AG04449 (cell line): Measurements from ENCODE around the gene ST13.
"Not testable (repeated sequence)": the region's sequence is repeated elsewhere in the genome, so short reads cannot be mapped to it uniquely, and the experiment has no call there.

Source experiments
- CTCF ChIA-PET: fragments of 350-600 bp; formaldehyde crosslinking; extraction: SDS; loops from one replicate; lab custom pipeline; 2021; ENCODE audit warnings: antibody characterized with exemption; lab: Yijun Ruan, JAX
- POLR2A ChIA-PET: fragments of 400-600, 350-600 bp; formaldehyde crosslinking; extraction: SDS; loops from one replicate; lab custom pipeline; 2020; ENCODE audit warnings: antibody characterized with exemption, inconsistent platforms; lab: Yijun Ruan, JAX
- DNase-seq: peaks from one replicate; pipeline ENCODE4 v3.0.0-alpha.2; 2010; ENCODE audit warnings: low read depth, low spot score
- H3K4me3 ChIP-seq: 2 replicates; pipeline ENCODE4 v1.5.1; 2011; ENCODE audit warnings: low read depth, mild to moderate bottlenecking, control low read depth, low read length
- TF ChIP-seq, protein P1 (sequence below): IDR thresholded peaks from one replicate; pipeline ENCODE4 v1.5.1; 2011; ENCODE audit warnings: mild to moderate bottlenecking, moderate library complexity, low read length, control low read depth, inconsistent platforms; ENCODE audit not compliant: insufficient read depth; ENCODE audit errors: missing control alignments

ST13 gene

DNA sequence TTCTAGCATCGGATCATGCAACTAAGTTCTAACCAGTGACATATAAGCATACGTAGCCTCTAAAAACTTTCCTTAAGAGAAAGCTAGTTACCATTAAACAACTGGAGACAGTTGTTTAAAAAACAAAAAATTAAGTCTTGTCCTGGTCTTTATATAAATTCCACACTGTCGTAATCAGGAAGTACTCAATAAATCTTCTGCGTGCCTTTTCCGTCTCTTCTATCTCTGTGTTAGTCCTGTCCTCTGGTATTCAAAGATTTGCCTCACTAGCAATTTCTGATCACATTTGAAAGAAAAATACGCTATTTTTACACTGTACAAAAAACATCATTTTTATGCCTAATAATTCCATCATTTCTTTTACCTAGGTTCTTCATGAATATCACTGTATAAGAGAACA lies 27.3 kb downstream of the ST13 start:
- ChIA-PET CTCF (interaction anchor here (1.0 to 1.2 kb wide), 2 partner anchors 70 to 146 kb away, joined by 3 read pairs; no protein-coding TSS in a partner anchor), POLR2A (no interaction called here)
- no peak for DNase-seq
- TF ChIP-seq, protein P1, sequence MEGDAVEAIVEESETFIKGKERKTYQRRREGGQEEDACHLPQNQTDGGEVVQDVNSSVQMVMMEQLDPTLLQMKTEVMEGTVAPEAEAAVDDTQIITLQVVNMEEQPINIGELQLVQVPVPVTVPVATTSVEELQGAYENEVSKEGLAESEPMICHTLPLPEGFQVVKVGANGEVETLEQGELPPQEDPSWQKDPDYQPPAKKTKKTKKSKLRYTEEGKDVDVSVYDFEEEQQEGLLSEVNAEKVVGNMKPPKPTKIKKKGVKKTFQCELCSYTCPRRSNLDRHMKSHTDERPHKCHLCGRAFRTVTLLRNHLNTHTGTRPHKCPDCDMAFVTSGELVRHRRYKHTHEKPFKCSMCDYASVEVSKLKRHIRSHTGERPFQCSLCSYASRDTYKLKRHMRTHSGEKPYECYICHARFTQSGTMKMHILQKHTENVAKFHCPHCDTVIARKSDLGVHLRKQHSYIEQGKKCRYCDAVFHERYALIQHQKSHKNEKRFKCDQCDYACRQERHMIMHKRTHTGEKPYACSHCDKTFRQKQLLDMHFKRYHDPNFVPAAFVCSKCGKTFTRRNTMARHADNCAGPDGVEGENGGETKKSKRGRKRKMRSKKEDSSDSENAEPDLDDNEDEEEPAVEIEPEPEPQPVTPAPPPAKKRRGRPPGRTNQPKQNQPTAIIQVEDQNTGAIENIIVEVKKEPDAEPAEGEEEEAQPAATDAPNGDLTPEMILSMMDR: no peak
- no peak overlapping the region for H3K4me3 ChIP-seq

DNA sequence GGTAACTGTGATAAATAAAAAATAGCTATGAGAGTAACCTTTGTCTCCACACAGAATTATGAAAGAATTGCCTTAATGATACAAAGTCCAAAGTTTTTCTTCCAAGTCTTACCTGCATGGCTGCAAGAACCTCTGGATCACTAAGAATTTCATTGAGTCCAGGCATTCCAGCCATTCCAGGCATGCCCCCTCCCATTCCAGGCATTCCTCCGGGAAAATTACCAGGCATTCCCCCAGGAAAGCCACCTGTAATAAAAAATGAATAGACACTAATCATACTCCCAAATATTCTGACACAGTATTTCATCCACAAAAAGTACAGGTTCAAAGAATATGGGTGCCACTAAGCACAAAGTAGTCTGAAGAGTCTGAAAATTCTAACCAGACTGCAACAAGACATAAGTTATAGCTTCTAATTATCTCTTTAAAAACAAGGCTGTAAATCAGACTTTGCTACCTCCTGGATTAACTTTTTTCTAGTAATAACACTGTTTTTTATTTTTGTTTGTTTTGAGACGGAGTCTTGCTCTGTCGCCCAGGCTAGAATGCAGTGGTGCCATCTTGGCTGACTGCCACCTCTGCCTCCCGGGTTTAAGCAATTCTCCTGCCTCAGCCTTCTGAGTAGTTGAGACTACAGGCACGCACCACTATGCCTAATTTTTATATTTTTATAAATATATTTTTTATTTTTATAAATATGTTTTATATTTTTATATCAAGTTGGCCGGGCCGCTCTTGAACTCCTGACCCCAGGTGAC lies 29.3 kb downstream of the ST13 start:
- POLR2A ChIA-PET: no interaction called here
- TF ChIP-seq, protein P1: no peak
- no peak overlapping the region for H3K4me3 ChIP-seq
- DNase-seq: no peak
- CTCF ChIA-PET: interaction anchor here (1.5 kb wide), 1 partner anchor 390 kb away, joined by 5 read pairs; no protein-coding TSS in a partner anchor

DNA sequence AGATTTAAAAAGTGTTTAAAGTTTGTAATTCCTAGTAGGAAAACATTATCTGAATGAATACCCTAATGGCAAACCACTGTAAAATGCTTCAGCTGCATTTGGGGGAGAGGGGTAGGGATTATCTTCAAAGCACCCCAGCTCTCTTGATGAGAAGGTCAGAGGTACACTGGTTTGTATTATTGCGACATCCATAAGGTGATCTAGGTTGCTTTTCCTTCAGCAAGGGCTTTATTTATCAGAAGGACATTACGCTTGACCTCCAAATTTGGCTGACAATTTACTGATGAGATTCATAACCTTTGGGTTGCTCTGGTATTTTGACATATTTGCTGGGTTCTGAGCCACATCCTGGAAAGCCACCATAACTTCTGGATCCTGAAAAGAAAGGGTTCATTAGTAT lies 30.1 kb downstream of the ST13 start:
- DNase-seq, H3K4me3 ChIP-seq, CTCF ChIA-PET, POLR2A ChIA-PET: not testable (repeated sequence)

DNA sequence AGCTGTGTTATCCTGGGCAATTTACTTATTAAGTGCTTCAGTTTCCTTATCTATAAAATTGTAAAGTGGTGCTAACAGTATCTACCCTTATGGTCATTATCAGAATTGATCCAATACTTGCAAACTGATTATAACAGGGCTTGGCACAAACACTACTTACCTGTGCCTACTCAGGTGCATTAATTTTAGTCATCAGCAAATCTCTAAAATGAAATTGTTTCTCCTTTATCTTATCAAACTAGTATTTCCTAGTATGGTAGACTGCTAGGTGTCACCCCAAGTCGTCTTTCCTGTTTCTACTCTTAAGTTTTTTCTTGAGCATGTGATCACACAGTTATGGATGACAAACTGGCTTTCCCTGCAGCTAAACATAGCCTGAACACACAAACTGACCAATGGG lies 33.0 kb downstream of the ST13 start:
- ChIA-PET POLR2A (no interaction called here), CTCF (interaction anchor here (2.3 kb wide), 1 partner anchor 140 kb away, joined by 6 read pairs; no protein-coding TSS in a partner anchor)
- no peak overlapping the region for H3K4me3 ChIP-seq
- TF ChIP-seq, protein P1: no peak
- no peak for DNase-seq

DNA sequence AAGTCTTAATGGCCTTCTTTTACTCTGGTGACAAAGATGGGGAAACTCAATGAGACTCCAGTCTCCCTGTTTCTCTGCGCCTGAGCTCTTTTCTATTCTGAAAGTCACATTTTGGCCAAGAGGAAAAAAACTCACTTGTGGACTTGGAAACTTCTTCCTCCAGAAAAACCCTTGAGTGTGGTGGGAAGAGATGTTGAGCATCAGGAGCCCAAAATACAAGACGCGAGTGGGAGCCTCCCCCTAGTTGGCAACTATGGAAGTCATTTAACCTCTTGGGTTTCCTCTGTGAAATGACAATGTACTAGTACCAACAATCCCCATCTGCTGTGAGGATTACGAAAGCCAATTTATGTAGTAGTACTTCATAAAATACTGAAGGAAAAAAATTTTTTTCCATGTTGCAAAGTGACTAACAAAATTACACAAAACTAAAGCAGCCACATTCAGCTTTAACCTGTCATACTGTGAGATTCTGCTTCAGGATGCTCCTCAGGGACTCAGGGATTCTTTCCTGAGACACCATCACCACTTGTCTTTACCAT lies 36.8 kb downstream of the ST13 start:
- ChIA-PET POLR2A (interaction anchor here (0.7 kb wide), 1 partner anchor 136 kb away, joined by 3 read pairs; no protein-coding TSS in a partner anchor), CTCF (interaction anchor here (1.0 to 4.6 kb wide), 4 partner anchors 11 to 173 kb away, joined by 3 to 15 read pairs (median 4); no protein-coding TSS in a partner anchor)
- TF ChIP-seq, protein P1: no peak
- peak overlapping the region; percentile 99 for H3K4me3 ChIP-seq
- DNase-seq: no peak

DNA sequence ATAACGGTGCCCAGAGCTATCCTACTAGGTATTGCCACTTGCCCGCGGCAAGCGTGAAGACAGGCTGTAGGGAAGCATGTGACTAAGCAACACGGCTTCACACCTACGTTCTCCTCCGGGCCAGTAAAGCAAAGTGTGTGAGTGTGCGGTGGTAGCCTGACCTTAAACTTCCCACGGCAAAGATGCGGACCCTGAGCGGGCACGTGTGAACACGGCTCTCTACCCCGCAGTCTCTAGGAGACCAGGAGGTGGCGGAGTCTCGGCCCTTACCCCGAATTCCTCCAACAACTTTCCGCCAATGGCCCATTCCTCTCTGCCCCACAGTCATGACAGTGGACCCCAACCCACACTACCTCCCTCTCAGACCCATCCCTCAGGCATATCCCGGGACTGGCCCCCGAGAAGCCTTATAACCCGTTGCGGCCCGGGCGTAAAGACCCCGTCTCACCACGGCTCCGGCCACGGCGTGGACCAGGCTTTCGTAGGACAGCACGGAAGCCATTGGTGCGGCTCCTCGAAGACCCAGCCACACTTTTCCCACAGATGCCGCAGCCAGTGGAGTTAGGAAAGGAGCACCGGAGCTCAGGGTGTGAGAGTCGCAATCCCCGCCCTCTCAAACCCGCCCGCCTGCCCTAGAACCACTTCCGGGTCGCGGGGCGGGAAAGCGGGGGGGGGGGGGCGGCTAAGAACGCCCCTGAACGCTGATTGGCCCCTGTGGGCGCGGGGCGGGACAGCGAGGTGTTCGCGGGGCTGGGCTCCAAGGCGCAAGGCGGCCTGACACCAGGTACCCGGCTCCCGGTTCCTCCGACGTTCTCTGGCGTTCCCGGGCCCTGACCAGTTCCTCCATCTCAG lies 37.5 kb downstream of the ST13 start, which contains the start of gene SLC25A17:
TSS of gene SLC25A17 (minus strand) at position 600 of the 852 bp plus-strand sequence. CDS start at position 502, 98 bp downstream.
- TF ChIP-seq, protein P1: peak; percentile 64
- ChIA-PET CTCF (interaction anchor here (1.0 to 4.6 kb wide), 9 partner anchors 10 to 173 kb away, joined by 3 to 15 read pairs (median 3); no protein-coding TSS in a partner anchor), POLR2A (interaction anchor here (0.6 to 0.7 kb wide), 2 partner anchors 45 to 136 kb away, joined by 3 to 4 read pairs; no protein-coding TSS in a partner anchor)
- DNase-seq: no peak
- H3K4me3 ChIP-seq: peak within 1 kb of the TSS; percentile 99
